A673 (cell line): ENCODE measurements around the gene SH3D19. TPM values are rescaled to one million over a fixed set of nuclear protein-coding genes. Genes with fewer than 3 reads are reported as not detected.

Source experiments
- Bru-seq: library from RNA; stranded (reverse); fragments of 400-500 nt; gene quantifications from one replicate; lab custom pipeline; 2021; lab: Mats Ljungman, UMichigan
- BruChase-seq, 2 experiments: library from RNA; stranded (reverse); fragments of 400-500 nt; gene quantifications; one replicate each; lab custom pipeline; 2021; lab: Mats Ljungman, UMichigan
- BruUV-seq: library from RNA; stranded (reverse); fragments of 400-500 nt; replicated peaks from 2 replicates; lab custom pipeline; 2021; lab: Mats Ljungman, UMichigan
- CTCF ChIA-PET: fragments of 300-600 bp; sonication (Branson Sonifier 250); formaldehyde crosslinking; loops from one replicate; lab custom pipeline; 2022; ENCODE audit warnings: antibody characterized with exemption; lab: Charles Lee
- POLR2A ChIA-PET: fragments of 300-600 bp; sonication (Branson Sonifier 250); formaldehyde crosslinking; loops from one replicate; lab custom pipeline; 2022; ENCODE audit warnings: antibody characterized with exemption; ENCODE audit not compliant: low non-redundant PET; lab: Charles Lee
- DNase-seq: peaks from one replicate; pipeline ENCODE4 v3.0.0-alpha.2; 2015; ENCODE audit warnings: low spot score
- H3K27ac ChIP-seq: fragments of 200-600 bp; sonication (generic); 2 replicates; pipeline ENCODE4 v1.5.1; 2016; ENCODE audit warnings: mixed run types, low read depth, mild to moderate bottlenecking, mixed read lengths, antibody characterized with exemption, low read length; ENCODE audit not compliant: poor library complexity, severe bottlenecking
- H3K27me3 ChIP-seq: fragments of 200-600 bp; sonication (generic); replicated peaks from 2 replicates; pipeline ENCODE4 v1.6.1; 2017; ENCODE audit warnings: mixed run types, low read depth, mild to moderate bottlenecking, mixed read lengths, antibody characterized with exemption, low read length; ENCODE audit not compliant: insufficient read depth, poor library complexity
- H3K36me3 ChIP-seq: fragments of 200-600 bp; sonication (generic); 2 replicates; pipeline ENCODE4 v1.6.1; 2016; ENCODE audit warnings: mixed run types, mild to moderate bottlenecking, mixed read lengths, antibody characterized with exemption, low read length; ENCODE audit not compliant: insufficient read depth, poor library complexity, severe bottlenecking
- H3K4me1 ChIP-seq: fragments of 200-600 bp; sonication (generic); 2 replicates; pipeline ENCODE4 v1.6.1; 2017; ENCODE audit warnings: mixed run types, mild to moderate bottlenecking, mixed read lengths, antibody characterized with exemption, low read length; ENCODE audit not compliant: insufficient read depth, poor library complexity, severe bottlenecking
- H3K4me3 ChIP-seq: fragments of 200-600 bp; sonication (generic); 2 replicates; pipeline ENCODE4 v1.5.1; 2016; ENCODE audit warnings: low read depth, mixed run types, mild to moderate bottlenecking, mixed read lengths, low read length; ENCODE audit not compliant: poor library complexity, severe bottlenecking
- H3K9me3 ChIP-seq: fragments of 200-600 bp; sonication (generic); 2 replicates; pipeline ENCODE4 v1.6.1; 2016; ENCODE audit warnings: mixed run types, low read depth, mild to moderate bottlenecking, mixed read lengths, antibody characterized with exemption, low read length; ENCODE audit not compliant: poor library complexity, severe bottlenecking
- EZH2 ChIP-seq: fragments of 200-600 bp; sonication (generic); IDR thresholded peaks from 2 replicates; pipeline ENCODE4 v1.6.1; 2017; ENCODE audit warnings: borderline replicate concordance, low read depth, mild to moderate bottlenecking, mixed read lengths, antibody characterized with exemption, low read length; ENCODE audit not compliant: poor library complexity, severe bottlenecking
- intact Hi-C: fragments of 100-400 bp; cut with micrococcal nuclease; formaldehyde crosslinking; loops from one replicate; pipeline ENCODE4 v1.10.0; 2022; ENCODE audit not compliant: unreplicated experiment
- long read RNA-seq: library from polyadenylated mRNA; stranded (forward); transcript quantifications from one replicate; pipeline ENCODE4 v2.0.0, GENCODE V29; 2022
- total RNA-seq: library from RNA; stranded (reverse); gene quantifications from 2 replicates; pipeline ENCODE4 v1.2.3, GENCODE V29; 2021
- TF ChIP-seq, protein P1 (sequence below): fragments of 300-800, 200-600 bp; sonication (generic); conservative IDR thresholded peaks from 2 replicates; pipeline ENCODE4 v1.5.1; 2017; ENCODE audit warnings: low read depth, mild to moderate bottlenecking, antibody characterized with exemption, low read length, moderate library complexity, mixed read lengths

The SH3D19 gene, protein sequence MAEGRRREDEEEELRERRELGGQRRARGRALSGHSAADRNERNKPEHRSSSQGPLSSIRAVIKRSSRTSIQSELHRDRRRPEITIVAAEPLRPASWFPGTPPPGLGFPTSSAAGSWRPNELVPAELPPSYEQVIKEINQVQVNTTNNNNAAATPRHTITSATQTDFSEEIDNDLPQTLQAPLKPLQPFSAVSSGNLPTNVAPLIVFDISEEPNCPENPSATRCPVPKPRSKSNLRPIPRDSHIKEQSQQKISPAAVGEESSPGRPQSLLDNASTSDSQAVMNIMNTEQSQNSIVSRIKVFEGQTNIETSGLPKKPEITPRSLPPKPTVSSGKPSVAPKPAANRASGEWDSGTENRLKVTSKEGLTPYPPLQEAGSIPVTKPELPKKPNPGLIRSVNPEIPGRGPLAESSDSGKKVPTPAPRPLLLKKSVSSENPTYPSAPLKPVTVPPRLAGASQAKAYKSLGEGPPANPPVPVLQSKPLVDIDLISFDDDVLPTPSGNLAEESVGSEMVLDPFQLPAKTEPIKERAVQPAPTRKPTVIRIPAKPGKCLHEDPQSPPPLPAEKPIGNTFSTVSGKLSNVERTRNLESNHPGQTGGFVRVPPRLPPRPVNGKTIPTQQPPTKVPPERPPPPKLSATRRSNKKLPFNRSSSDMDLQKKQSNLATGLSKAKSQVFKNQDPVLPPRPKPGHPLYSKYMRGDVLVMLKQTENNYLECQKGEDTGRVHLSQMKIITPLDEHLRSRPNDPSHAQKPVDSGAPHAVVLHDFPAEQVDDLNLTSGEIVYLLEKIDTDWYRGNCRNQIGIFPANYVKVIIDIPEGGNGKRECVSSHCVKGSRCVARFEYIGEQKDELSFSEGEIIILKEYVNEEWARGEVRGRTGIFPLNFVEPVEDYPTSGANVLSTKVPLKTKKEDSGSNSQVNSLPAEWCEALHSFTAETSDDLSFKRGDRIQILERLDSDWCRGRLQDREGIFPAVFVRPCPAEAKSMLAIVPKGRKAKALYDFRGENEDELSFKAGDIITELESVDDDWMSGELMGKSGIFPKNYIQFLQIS
- total RNA-seq (0.86 and 2.1 TPM in 2 replicates), Bru-seq, nascent RNA (percentile 31 among the genes with signal in this experiment), BruChase-seq, experiment 1, labeled RNA remaining after a 2-hour chase (percentile 30 among the genes with signal in this experiment), BruChase-seq, experiment 2, labeled RNA remaining after a 6-hour chase (percentile 27 among the genes with signal in this experiment)
- long read RNA-seq, full-length matches to known transcripts: 2 of 15 reads
- long read RNA-seq, partial matches to known transcripts: 0 of 15 reads
- long read RNA-seq, other reads (novel, unspliced or antisense): 13 of 15 reads

GRCh38 chr4:151325111-151325948, at the start of gene SH3D19:
SH3D19 (minus strand) TSS chr4:151325605; CDS start chr4:151325352, 253 bp downstream.
- no peaks in the 10 kb centered on the region for H3K36me3 ChIP-seq
- intact Hi-C loops: no loop called here
- H3K4me3 ChIP-seq: peak within 1 kb of the TSS; percentile 55
- ChIA-PET POLR2A (no interaction called here), CTCF (interaction anchor here (0.5 kb wide), 1 partner anchor 288 kb away, joined by 5 read pairs; no protein-coding TSS in a partner anchor)
- peak; percentile 5 for DNase-seq
- peaks cover 30% of the 10 kb centered on the region for H3K27me3 ChIP-seq
- H3K4me1 ChIP-seq: no peaks in the 10 kb centered on the region
- BruUV-seq: no TSS peak
- H3K27ac ChIP-seq: no peak within 1 kb of the TSS
- H3K9me3 ChIP-seq: no peaks in the 10 kb centered on the region
- TF ChIP-seq, protein P1, sequence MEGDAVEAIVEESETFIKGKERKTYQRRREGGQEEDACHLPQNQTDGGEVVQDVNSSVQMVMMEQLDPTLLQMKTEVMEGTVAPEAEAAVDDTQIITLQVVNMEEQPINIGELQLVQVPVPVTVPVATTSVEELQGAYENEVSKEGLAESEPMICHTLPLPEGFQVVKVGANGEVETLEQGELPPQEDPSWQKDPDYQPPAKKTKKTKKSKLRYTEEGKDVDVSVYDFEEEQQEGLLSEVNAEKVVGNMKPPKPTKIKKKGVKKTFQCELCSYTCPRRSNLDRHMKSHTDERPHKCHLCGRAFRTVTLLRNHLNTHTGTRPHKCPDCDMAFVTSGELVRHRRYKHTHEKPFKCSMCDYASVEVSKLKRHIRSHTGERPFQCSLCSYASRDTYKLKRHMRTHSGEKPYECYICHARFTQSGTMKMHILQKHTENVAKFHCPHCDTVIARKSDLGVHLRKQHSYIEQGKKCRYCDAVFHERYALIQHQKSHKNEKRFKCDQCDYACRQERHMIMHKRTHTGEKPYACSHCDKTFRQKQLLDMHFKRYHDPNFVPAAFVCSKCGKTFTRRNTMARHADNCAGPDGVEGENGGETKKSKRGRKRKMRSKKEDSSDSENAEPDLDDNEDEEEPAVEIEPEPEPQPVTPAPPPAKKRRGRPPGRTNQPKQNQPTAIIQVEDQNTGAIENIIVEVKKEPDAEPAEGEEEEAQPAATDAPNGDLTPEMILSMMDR: no peak
- TF ChIP-seq EZH2: peak; percentile 18

DNA sequence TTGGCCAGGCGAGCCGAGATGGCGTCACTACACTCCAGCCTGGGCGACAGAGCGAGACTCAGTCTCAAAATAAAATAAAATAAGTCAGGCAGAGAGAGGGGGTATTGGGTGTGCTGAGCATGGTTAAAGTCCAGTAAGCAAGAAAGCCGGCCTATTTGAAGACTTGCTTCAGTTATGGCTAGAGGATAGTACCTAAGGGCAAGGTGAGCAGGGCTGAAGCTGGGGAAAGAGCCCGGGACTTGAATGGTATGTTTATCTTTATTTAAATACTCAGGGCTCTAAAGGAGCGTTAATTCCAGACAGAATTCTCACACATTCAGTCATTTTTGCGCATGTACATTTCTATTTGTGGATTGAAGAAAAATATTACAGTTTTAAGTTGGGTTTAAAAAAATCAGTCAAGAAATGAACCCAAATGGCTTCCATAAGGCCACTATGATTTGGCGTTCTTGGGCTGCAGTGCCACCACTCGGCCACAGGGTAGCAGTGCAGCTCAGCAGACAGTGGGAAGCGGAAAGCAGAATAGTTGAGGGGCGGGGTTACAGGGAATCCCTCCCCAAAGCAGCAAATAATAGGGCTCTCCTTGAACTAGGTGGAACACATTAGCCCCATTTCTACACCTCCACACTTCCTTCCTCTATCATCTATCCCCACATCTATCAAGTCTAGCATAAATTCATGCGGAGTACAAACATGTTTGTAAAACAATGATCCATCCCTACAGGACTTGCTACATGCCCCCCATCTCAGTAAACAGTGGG, 37.2 kb upstream of the SH3D19 start:
- H3K4me3 ChIP-seq: no peak overlapping the region
- no peak overlapping the region for H3K27ac ChIP-seq
- peaks cover 5% of the 10 kb centered on the region for H3K27me3 ChIP-seq
- DNase-seq: peak; percentile 89
- H3K36me3 ChIP-seq: no peaks in the 10 kb centered on the region
- ChIA-PET POLR2A (interaction anchor here (0.6 kb wide), 1 partner anchor 12 kb away, joined by 4 read pairs; no protein-coding TSS in a partner anchor), CTCF (interaction anchor here (0.9 to 1.3 kb wide), 2 partner anchors 242 to 245 kb away, joined by 5 to 6 read pairs; no protein-coding TSS in a partner anchor)
- H3K9me3 ChIP-seq: no peaks in the 10 kb centered on the region
- intact Hi-C loops: loop anchor here (2.0 to 5.0 kb wide), 4 partner anchors 86 to 1010 kb away; partner anchors contain the start of gene PRSS48
- TF ChIP-seq, protein P1: peak; percentile 99
- no peak for TF ChIP-seq EZH2
- no peaks in the 10 kb centered on the region for H3K4me1 ChIP-seq
- BruUV-seq: no TSS peak
